ENCODE measurements around the gene IMPACT. TPM values are rescaled to one million over a fixed set of nuclear protein-coding genes. Genes with fewer than 3 reads are reported as not detected.
A peak's percentile ranks its signal among the peaks of the same experiment; 100 is the strongest.

Gene IMPACT
- total RNA-seq, result 10 to 100 TPM; 19.0 to 27.6 TPM

- peak within 1 kb of the TSS; percentile 96 for H3K27ac Mint-ChIP-seq
Measured at GRCh38 chr18:24426398-24427294, at the start of gene IMPACT. TSS of gene IMPACT (plus strand) at chr18:24426670. CDS start at chr18:24426757, 87 bp downstream.

DNA sequence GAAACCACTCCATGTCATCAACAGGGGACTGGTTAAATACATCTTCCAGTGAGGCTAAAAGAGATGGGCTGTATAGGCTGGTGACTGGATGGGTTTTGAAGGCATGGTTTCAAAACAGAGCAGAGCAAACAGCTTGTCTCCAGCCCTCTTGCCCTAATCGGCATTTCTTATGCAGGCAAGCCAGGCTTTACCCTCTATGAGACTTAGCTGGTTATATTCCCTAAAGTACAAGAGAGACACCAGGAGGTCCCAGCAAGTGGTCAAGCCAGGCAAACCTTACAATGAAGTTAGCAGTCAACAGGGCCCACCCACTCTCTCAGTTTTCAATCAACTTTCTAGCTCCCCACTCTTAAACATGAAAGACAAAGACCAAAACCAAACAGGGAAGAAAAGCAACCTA, 47.9 kb upstream of the IMPACT start:
- no peak for DNase-seq
- no peaks in the 10 kb centered on the region for H3K9me3 Mint-ChIP-seq
- H3K36me3 Mint-ChIP-seq (ENCODE audit: insufficient read depth in 2 of 2), result no peaks in the 10 kb centered on the region
- no peak overlapping the region for H3K27ac Mint-ChIP-seq
- no peaks in the 10 kb centered on the region for H3K27me3 Mint-ChIP-seq (ENCODE audit: low read depth)
- peaks cover 28% of the 10 kb centered on the region for H3K4me1 Mint-ChIP-seq (ENCODE audit: low read depth)
- H3K4me3 Mint-ChIP-seq, result no peak overlapping the region
- no peak for ATAC-seq (replicated peaks in 1 of 2)

More at GRCh38 chr18:24426398-24427294, at the start of gene IMPACT:
- ATAC-seq (replicated peaks in 1 of 2) (peak; percentile 89 to 93), DNase-seq (peak; percentile 82 to 86)
- peak within 1 kb of the TSS; percentile 90 to 95 for H3K4me3 Mint-ChIP-seq
- peaks cover 2 to 3% of the 10 kb centered on the region in 2 donors for H3K9me3 Mint-ChIP-seq
- peaks cover 25% of the 10 kb centered on the region for H3K27me3 Mint-ChIP-seq (ENCODE audit: low read depth)
- H3K36me3 Mint-ChIP-seq (ENCODE audit: insufficient read depth in 2 of 2), result peaks cover 7 to 9% of the 10 kb centered on the region in 2 donors
- peaks cover 25% of the 10 kb centered on the region for H3K4me1 Mint-ChIP-seq (ENCODE audit: low read depth)

GRCh38 chr18:24380163-24380747, 46.2 kb upstream of the IMPACT start:
- no peak for DNase-seq
- no peak overlapping the region for H3K4me3 Mint-ChIP-seq
- no peak overlapping the region for H3K27ac Mint-ChIP-seq
- H3K36me3 Mint-ChIP-seq (ENCODE audit: insufficient read depth in 2 of 2), result peaks cover 0 to 2% of the 10 kb centered on the region in 2 donors
- peaks cover under 1% of the 10 kb centered on the region for H3K27me3 Mint-ChIP-seq (ENCODE audit: low read depth)
- ATAC-seq (replicated peaks in 1 of 2), result no peak
- H3K4me1 Mint-ChIP-seq (ENCODE audit: low read depth), result peaks cover 28% of the 10 kb centered on the region
- H3K9me3 Mint-ChIP-seq, result peaks cover 0 to 2% of the 10 kb centered on the region in 2 donors

GRCh38 chr18:24381126-24381525, 45.3 kb upstream of the IMPACT start:
- H3K9me3 Mint-ChIP-seq, result peaks cover 0 to 2% of the 10 kb centered on the region in 2 donors
- H3K4me3 Mint-ChIP-seq, result no peak overlapping the region
- H3K4me1 Mint-ChIP-seq (ENCODE audit: low read depth), result peaks cover 28% of the 10 kb centered on the region
- DNase-seq, result no peak
- peaks cover 0 to 2% of the 10 kb centered on the region in 2 donors for H3K36me3 Mint-ChIP-seq (ENCODE audit: insufficient read depth in 2 of 2)
- no peak overlapping the region for H3K27ac Mint-ChIP-seq
- peaks cover 9% of the 10 kb centered on the region for H3K27me3 Mint-ChIP-seq (ENCODE audit: low read depth)
- no peak for ATAC-seq (replicated peaks in 1 of 2)

DNA sequence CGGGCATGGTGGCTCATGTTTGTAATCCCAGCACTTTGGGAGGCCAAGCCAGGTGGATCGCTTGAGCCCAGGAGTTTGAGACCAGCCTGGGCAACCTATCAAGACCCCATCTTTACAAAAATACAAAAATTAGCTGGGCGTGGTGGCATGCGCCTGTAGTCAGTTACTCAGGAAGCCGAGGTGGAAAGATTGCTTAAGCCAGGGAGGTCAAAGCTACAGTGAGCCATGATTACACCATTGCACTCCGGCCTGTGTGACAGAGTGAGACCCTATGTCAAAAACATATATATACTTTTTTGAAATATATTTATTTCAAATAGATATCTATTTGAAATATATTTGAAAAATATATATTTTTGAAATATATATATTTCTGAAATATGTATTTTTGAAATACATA, 39.8 kb upstream of the IMPACT start:
- Mint-ChIP-seq H3K4me3 (no peak overlapping the region), H3K27ac (no peak overlapping the region), H3K36me3 (ENCODE audit: insufficient read depth in 2 of 2) (peaks cover 0 to 2% of the 10 kb centered on the region in 2 donors), H3K27me3 (ENCODE audit: low read depth) (peaks cover 9% of the 10 kb centered on the region), H3K4me1 (ENCODE audit: low read depth) (no peaks in the 10 kb centered on the region), H3K9me3 (peaks cover 0 to 2% of the 10 kb centered on the region in 2 donors)
- ATAC-seq (replicated peaks in 1 of 2) (no peak), DNase-seq (no peak)

DNA sequence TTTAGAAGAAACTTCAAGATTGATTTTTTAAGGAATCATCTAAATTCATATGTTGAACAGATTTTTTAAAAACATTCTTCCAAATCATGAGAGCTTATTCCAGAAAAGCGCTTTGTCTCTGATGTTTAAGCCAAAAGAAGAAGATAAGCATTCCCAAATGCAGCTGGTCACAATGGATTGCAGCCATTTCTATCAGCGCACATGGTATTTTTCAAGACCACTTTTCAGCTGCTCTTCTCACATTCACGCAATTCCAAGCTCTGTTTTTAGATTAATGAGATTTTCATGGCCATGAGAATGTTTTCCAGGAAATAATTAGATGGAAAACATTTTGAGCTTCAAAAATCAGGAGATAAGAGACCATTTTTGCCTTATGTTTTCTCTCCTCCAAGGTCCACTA, 37.5 kb upstream of the IMPACT start:
- Mint-ChIP-seq H3K4me1 (ENCODE audit: low read depth) (no peaks in the 10 kb centered on the region), H3K27me3 (ENCODE audit: low read depth) (peaks cover 9% of the 10 kb centered on the region), H3K4me3 (no peak overlapping the region), H3K27ac (no peak overlapping the region), H3K36me3 (ENCODE audit: insufficient read depth in 2 of 2) (peaks cover 0 to 1% of the 10 kb centered on the region in 2 donors), H3K9me3 (peaks cover 0 to 1% of the 10 kb centered on the region in 2 donors)
- DNase-seq (no peak), ATAC-seq (replicated peaks in 1 of 2) (no peak)

- Mint-ChIP-seq H3K4me1 (ENCODE audit: low read depth) (peaks cover 26% of the 10 kb centered on the region), H3K36me3 (ENCODE audit: insufficient read depth in 2 of 2) (no peaks in the 10 kb centered on the region), H3K9me3 (no peaks in the 10 kb centered on the region), H3K27ac (no peak overlapping the region), H3K27me3 (ENCODE audit: low read depth) (no peaks in the 10 kb centered on the region), H3K4me3 (peak overlapping the region in 1 of 2 donors; percentile 29)
- ATAC-seq (replicated peaks in 1 of 2), result no peak
- no peak for DNase-seq
Measured at GRCh38 chr18:24395049-24395795, 31.2 kb upstream of the IMPACT start.

DNA sequence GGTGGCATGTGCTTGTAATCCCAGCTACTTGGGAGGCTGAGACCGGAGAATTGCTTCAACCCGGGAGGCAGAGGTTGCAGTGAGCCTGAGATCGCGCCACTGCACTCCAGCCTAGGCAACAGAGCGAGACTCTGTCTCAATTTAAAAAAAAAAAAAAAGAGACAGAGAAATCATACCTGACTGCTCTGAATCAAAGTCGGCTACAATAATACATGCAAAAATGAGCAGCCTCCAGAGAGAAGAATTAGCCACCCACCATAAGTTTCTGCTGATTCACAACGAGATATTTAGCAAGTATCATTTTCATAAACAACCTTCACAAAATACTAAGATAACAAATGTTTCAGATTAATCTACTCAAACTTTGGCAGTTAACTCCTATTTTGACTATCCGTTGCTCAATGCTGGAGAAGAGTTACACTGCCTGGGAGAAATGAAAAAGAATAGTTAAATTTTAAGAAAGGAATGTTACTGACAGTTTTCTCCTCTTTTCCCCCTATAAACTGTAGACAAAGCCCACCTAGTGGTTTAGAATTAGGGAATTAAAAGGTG, 30.3 kb upstream of the IMPACT start:
- Mint-ChIP-seq H3K27ac (no peak overlapping the region), H3K9me3 (no peaks in the 10 kb centered on the region), H3K4me3 (peak overlapping the region in 1 of 2 donors; percentile 36), H3K36me3 (ENCODE audit: insufficient read depth in 2 of 2) (no peaks in the 10 kb centered on the region), H3K27me3 (ENCODE audit: low read depth) (no peaks in the 10 kb centered on the region), H3K4me1 (ENCODE audit: low read depth) (peaks cover 36% of the 10 kb centered on the region)
- ATAC-seq (replicated peaks in 1 of 2) (no peak), DNase-seq (no peak)

DNA sequence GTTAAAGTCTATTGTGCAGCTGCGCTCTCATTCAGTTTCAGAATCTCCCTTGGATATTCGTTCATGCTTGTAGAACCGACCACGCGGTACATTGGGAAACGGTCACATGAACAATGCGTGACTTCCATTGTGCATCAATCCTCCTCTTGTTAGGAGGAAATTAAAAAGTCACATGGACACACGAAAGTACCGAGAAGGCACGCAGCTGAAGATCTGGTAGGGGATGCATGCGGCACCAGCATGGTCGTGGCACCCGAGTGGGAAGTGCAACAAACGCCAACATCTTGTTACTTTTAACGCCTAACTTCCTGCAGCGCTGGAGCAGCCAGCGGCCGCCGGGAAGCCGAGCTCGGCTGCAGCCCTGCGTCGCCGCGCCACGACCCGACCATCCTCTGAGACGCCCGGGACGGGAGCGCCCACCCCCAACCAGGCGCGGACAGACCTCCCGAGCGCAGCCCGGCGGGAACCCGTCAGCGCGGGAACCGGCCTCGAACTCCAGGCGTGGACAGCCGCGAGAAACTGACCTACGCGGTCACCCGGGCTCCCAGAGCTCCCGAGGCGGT, 29.3 kb upstream of the IMPACT start:
- peak in 1 of 2 donors; percentile 28 for DNase-seq
- Mint-ChIP-seq H3K27me3 (ENCODE audit: low read depth) (peaks cover 3% of the 10 kb centered on the region), H3K9me3 (no peaks in the 10 kb centered on the region), H3K4me1 (ENCODE audit: low read depth) (peaks cover 36% of the 10 kb centered on the region), H3K4me3 (peak overlapping the region; percentile 82 to 88), H3K36me3 (ENCODE audit: insufficient read depth in 2 of 2) (no peaks in the 10 kb centered on the region), H3K27ac (no peak overlapping the region)
- peak; percentile 54 to 61 for ATAC-seq (replicated peaks in 1 of 2)

DNA sequence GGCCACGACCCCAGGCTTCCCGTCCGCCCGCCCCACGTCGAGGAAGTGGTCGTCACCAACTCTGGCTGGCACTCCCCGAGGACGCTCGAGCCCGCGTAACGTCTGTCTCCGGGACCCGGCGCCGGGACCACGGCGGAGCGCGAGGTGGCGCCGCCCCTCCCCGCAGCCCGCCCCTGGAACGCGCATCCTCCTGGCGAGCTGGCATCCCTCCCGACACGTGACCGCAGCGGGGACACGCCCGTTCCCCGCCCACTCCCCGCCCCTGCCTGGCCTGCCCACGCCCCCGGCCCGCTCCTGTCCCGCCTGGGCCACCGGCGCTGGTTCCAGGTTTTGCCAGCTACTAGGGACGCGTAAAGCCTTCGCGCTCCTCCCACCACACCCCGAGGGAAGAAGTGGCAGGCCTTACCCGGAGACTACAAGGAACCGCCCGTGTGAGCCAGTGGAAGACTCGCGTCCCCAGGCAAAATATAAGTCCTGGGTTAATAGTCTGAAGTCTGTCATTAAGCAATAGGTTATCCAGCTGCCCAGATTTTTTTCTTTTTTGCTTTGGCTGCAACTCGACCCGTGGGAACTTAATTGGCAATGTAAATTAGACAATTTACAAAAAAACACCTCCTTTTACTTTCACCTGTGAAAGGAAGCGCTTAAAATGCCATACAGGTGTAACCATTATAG, 28.6 kb upstream of the IMPACT start, which contains the start of gene OSBPL1A:
TSS of gene OSBPL1A (minus strand) at position 131 of the 675 bp plus-strand sequence. CDS start 20,291 bp downstream, outside the sequence.
- Mint-ChIP-seq H3K27me3 (ENCODE audit: low read depth) (peaks cover 9% of the 10 kb centered on the region), H3K27ac (no peak within 1 kb of the TSS), H3K4me1 (ENCODE audit: low read depth) (peaks cover 36% of the 10 kb centered on the region), H3K4me3 (peak within 1 kb of the TSS; percentile 82 to 88), H3K36me3 (ENCODE audit: insufficient read depth in 2 of 2) (no peaks in the 10 kb centered on the region), H3K9me3 (no peaks in the 10 kb centered on the region)
- ATAC-seq (replicated peaks in 1 of 2) (peak; percentile 90), DNase-seq (peak; percentile 66 to 73)

DNA sequence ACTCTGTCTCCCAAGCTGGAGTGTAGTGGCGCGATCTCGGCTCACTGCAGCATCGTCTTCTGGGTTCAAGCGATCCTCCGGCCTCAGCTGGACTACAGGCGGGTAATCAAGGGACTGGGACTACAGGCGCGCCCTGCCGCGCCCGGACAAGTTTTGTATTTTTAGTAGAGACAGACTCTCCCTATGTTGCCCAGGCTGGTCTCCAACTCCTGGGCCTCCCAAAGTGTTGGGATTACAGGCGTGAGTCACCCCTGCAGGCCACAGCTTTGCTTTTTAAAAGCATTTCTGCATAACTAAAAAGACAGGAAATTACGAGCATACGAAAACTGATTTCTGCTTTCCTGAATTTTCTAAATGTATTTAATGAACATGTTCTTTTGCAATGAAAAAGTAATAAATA, 27.9 kb upstream of the IMPACT start:
- Mint-ChIP-seq H3K27me3 (ENCODE audit: low read depth) (peaks cover 12% of the 10 kb centered on the region), H3K4me3 (peak overlapping the region; percentile 82 to 88), H3K9me3 (no peaks in the 10 kb centered on the region), H3K36me3 (ENCODE audit: insufficient read depth in 2 of 2) (no peaks in the 10 kb centered on the region), H3K27ac (no peak overlapping the region), H3K4me1 (ENCODE audit: low read depth) (peaks cover 36% of the 10 kb centered on the region)
- DNase-seq (no peak), ATAC-seq (replicated peaks in 1 of 2) (no peak)

GRCh38 chr18:24400587-24400986, 25.9 kb upstream of the IMPACT start:
- peaks cover 28% of the 10 kb centered on the region for H3K27me3 Mint-ChIP-seq (ENCODE audit: low read depth)
- no peaks in the 10 kb centered on the region for H3K36me3 Mint-ChIP-seq (ENCODE audit: insufficient read depth in 2 of 2)
- H3K9me3 Mint-ChIP-seq, result no peaks in the 10 kb centered on the region
- no peak for DNase-seq
- ATAC-seq (replicated peaks in 1 of 2), result no peak
- H3K27ac Mint-ChIP-seq, result no peak overlapping the region
- no peak overlapping the region for H3K4me3 Mint-ChIP-seq
- H3K4me1 Mint-ChIP-seq (ENCODE audit: low read depth), result peaks cover 24% of the 10 kb centered on the region

Data from activated T-cell treated with anti-CD3 and anti-CD28 coated beads, Interleukin-2, amount 50 U/mL, for 72 hours (primary cell).